Stimulated activated CD4-positive, alpha-beta T cell treated with anti-CD3 and anti-CD28 coated beads, Interleukin-2, amount 100 ng/mL, for 4 hours (primary cell): ENCODE results near the gene IL4R.

Experiments used
- DNase-seq: peaks from one replicate; pipeline ENCODE4 v3.0.0-alpha.2; 2020; ENCODE audit warnings: low read depth

Gene IL4R

GRCh38 chr16:27359051-27359450, 45.3 kb downstream of the IL4R start:
- no peak for DNase-seq

DNA sequence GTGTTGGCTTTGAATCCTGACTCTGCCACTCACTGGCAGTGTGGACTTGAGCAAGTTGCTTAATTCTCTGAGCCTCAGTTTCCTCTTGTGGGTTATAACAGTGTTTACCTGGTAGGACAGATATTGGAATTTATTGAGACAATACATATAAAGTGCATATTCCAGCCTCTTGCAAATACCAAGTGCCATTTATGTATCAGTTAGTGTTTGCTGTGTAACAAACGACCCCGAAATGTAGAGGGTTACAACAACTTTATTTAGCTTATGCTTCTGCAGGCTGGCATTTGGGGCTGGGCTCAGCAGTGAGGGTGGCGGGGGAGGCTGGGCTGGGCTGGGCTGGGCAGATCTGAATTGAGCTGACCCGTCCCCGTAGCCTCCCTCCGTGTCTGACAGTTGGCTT, 45.8 kb downstream of the IL4R start:
- no peak for DNase-seq

- DNase-seq = no peak
Measured at GRCh38 chr16:27361987-27362386, 48.2 kb downstream of the IL4R start.

GRCh38 chr16:27362570-27363245, 48.9 kb downstream of the IL4R start:
- DNase-seq = no peak

DNA sequence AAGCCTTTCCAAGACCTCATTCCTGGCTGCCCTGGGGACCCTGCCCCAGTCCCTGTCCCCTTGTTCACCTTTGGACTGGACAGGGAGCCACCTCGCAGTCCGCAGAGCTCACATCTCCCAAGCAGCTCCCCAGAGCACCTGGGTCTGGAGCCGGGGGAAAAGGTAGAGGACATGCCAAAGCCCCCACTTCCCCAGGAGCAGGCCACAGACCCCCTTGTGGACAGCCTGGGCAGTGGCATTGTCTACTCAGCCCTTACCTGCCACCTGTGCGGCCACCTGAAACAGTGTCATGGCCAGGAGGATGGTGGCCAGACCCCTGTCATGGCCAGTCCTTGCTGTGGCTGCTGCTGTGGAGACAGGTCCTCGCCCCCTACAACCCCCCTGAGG, 49.5 kb downstream of the IL4R start:
- no peak for DNase-seq

GRCh38 chr16:27363797-27364196, 50.0 kb downstream of the IL4R start:
- no peak for DNase-seq

DNA sequence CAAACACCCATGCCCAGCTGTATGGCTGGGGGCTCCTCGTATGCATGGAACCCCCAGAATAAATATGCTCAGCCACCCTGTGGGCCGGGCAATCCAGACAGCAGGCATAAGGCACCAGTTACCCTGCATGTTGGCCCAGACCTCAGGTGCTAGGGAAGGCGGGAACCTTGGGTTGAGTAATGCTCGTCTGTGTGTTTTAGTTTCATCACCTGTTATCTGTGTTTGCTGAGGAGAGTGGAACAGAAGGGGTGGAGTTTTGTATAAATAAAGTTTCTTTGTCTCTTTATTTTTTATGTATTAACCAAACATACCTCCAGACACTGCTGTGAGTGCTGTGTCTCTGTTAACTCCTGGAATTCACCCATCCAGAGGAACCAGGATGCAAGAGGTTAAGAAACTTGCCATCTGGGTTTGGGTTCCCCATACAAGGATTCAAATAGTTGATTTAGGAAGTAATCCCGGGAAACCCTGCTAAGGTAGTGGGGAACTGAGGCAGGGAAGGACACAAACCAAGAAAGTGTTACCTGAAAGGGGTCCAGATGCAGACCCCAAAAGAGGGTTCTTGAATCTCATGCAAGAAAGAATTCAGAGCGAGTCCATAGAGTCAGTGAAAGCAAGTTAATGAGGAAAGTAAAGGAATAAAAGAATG, 50.8 kb downstream of the IL4R start:
- no peak for DNase-seq

DNA sequence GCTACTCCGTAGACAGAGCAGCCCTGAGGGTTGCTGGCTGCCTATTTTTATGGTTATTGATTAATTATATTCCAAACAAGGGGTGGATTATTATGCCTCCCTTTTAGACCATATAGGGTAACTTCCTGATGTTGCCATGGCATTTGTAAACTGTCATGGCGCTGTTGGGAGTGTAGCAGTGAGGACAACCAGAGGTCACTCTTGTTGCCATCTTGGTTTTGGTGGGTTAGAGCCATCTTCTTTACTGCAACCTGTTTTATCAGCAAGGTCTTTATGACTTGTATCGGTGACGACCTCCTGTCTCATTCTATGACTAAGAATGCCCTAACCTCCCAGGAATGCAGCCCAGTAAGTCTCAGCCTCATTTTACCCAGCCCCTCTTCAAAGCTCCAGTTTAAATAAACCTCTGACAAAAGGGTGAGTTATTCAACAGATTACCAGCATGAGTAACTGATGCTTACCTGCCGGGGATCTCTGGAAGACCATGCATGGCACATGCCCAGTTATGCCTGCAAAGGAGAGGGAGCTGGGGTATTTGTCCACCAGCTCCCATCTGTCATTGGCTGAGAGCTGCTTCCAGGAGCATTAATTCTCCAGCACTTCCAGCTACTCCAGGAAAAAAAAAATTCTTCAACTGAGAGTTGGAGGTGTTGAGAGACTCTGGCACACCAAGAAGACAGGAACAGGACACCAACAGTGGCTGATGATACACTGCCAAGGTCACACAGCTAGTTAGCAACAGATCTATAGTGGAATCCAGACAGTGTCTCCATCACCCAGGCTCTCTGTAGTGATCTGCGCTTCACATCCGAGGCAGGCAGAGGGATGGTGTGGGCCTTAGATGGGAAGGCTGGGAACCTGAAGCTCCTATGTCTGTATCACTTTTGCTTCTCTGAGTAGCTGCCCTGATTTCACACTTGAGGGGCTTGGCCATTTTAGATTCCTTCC, 51.6 kb downstream of the IL4R start:
- no peak for DNase-seq

GRCh38 chr16:27366687-27367460, 53.1 kb downstream of the IL4R start:
- no peak for DNase-seq

- DNase-seq = peak; percentile 94
Measured at GRCh38 chr16:27367461-27368357, 53.9 kb downstream of the IL4R start.

- DNase-seq = no peak
Measured at GRCh38 chr16:27368358-27368722, 54.6 kb downstream of the IL4R start.

GRCh38 chr16:27369806-27370205, 56.0 kb downstream of the IL4R start:
- no peak for DNase-seq

DNA sequence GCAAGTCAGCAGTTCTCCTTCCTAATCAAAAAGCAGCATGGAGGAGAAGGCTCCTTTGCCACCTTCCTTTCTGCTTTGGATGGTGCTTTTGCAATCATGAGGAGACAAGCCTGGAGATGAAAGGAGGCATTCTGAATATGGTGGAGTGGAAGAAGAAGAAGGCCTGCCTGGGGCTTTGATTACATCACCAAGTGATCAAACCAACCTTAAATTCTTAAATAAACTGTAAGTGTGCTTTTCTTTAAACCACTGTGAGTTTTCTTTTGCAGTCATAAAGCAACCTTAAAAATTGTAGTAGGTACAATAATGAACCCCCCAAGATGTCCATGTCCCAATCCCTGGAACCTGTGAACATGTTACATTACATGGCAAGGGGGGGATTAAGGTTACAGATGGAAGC, 56.5 kb downstream of the IL4R start:
- DNase-seq = no peak

DNA sequence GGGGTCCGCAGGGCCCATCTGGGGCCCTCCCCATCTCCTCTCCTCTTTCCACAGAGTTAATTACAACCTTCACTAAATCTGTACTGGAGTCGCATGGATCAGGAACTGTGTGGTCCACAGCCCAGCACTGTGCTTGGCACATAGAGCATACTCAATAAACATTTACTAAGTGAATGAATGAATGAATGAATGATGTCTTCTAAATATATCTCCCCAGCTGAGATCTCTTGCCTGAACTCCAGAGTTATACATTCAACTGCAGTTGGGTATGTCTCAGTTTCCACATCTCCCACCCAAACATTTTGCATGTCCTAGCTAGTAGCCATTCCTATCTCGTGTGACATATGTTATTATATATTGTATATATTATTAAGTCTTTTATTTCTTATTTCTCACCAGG, 59.5 kb downstream of the IL4R start:
- no peak for DNase-seq

- no peak for DNase-seq
Measured at GRCh38 chr16:27374221-27374803, 60.5 kb downstream of the IL4R start.

GRCh38 chr16:27374804-27375425, 61.1 kb downstream of the IL4R start:
- DNase-seq = no peak

DNA sequence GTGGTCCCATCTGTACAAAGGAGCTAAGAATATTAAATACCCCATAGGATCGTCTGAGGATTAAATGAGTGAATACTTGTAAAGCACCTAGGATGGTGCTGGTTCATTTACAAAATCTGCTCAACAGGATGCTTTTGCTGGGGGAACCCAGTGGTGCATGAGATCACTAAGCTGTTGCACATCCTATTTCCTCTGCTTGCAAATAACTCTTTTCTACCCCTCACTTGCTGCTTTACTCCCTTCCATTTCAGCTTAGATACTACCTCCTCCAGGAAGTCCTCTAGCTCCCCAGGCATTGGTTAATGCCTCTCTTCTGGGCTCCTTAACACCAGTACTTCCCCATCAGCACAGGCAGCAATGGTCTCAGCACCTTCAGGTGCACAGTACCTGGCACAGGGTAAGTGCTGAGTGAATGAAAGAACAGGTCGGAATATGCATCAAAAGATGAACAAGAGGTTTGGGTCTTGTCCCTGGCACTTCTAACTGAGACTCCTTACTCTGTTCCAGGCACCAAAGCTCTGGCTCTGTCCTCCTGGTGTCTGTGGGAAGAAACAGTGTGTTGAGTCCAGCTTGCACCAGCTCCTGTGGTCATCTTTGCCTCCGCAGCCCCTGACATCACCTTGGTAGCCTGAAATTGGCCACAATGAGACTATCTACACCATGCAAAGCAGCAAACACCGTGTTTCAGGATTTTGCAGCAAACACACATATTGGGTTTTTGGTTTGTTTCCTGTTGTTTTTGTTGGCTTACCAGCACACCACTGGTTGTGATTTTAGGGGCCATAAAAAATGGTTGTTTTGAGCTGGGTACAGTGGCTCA, 64.1 kb downstream of the IL4R start:
- no peak for DNase-seq

- no peak for DNase-seq
Measured at GRCh38 chr16:27378871-27379481, 65.2 kb downstream of the IL4R start.

GRCh38 chr16:27379919-27380318, 66.1 kb downstream of the IL4R start:
- DNase-seq = no peak
